T-cell (primary cell): ENCODE data around the gene NFE2. TPM values are rescaled to one million over a fixed set of nuclear protein-coding genes. Genes with fewer than 3 reads are reported as not detected.
A peak's percentile ranks its signal among the peaks of the same experiment; 100 is the strongest.

Source experiments
- ATAC-seq, 4 experiments: fragments of 200-7000 bp in 3 of 4; fragments of 150-1000 bp in 1 of 4; cut with Tn5 transposase; replicated peaks in 1 of 4; 1 replicate in 3 of 4; 2 replicates in 1 of 4; pipeline ENCODE4 v1.10.0; 2021; ENCODE audit warnings: moderate library complexity in 3 of 4, mild to moderate bottlenecking in 2 of 4, moderate number of reproducible peaks in 1 of 4
- CTCF ChIA-PET, 2 donors: fragments of 300-600 bp; sonication (Branson Sonifier 250); formaldehyde crosslinking; loops; one replicate each; lab custom pipeline; 2022; ENCODE audit warnings: antibody characterized with exemption in 2 of 2; lab: Charles Lee
- POLR2A ChIA-PET, 2 donors: fragments of 300-600 bp; sonication (Branson Sonifier 250); formaldehyde crosslinking; loops; one replicate each; lab custom pipeline; 2022; ENCODE audit warnings: antibody characterized with exemption in 2 of 2; lab: Charles Lee
- DNase-seq, 35 experiments: peaks; one replicate each; pipeline versions ENCODE4 v3.0.0 to v3.0.0-alpha.2; 2013 to 2023
- H3K27ac ChIP-seq: one replicate; pipeline ENCODE4 v1.5.1; 2013; ENCODE audit warnings: low read length
- H3K27me3 ChIP-seq, 2 experiments: replicated peaks in 1 of 2; 1 replicate in 1 of 2; 2 replicates in 1 of 2; pipeline versions ENCODE4 v1.6.1 to v1.7.0; 2013; ENCODE audit warnings: low read length in 1 of 2, mixed read lengths in 1 of 2; ENCODE audit not compliant: control insufficient read depth in 2 of 2, insufficient read depth in 2 of 2; ENCODE audit errors: extremely low read depth in 1 of 2
- H3K36me3 ChIP-seq, 2 donors: 1 replicate in 1 of 2; 2 replicates in 1 of 2; pipeline versions ENCODE4 v1.6.1 to v1.7.0; 2013; ENCODE audit warnings: low read length in 1 of 2; ENCODE audit not compliant: control insufficient read depth in 2 of 2, insufficient read depth in 1 of 2; ENCODE audit errors: extremely low read depth in 1 of 2
- H3K4me1 ChIP-seq, 2 experiments: 1 replicate in 1 of 2; 2 replicates in 1 of 2; pipeline versions ENCODE4 v1.6.1 to v1.7.0; 2013; ENCODE audit warnings: low read length in 2 of 2, mixed read lengths in 1 of 2; ENCODE audit not compliant: insufficient read depth in 2 of 2, control insufficient read depth in 1 of 2; ENCODE audit errors: extremely low read depth in 1 of 2
- H3K4me3 ChIP-seq, 2 donors: 1 replicate in 1 of 2; 2 replicates in 1 of 2; pipeline versions ENCODE4 v1.5.1 to v1.7.0; 2013; ENCODE audit warnings: mild to moderate bottlenecking in 2 of 2, low read length in 1 of 2, moderate library complexity in 1 of 2; ENCODE audit not compliant: control insufficient read depth in 1 of 2; ENCODE audit errors: extremely low read depth in 1 of 2
- H3K9me3 ChIP-seq: 2 replicates; pipeline ENCODE4 v1.7.0; 2013
- H3K27ac Mint-ChIP-seq, 2 donors: one replicate each; pipeline ENCODE4 v1.8.0; 2020 to 2021; ENCODE audit warnings: mild to moderate bottlenecking in 2 of 2, mixed read lengths in 2 of 2
- H3K27me3 Mint-ChIP-seq, 2 donors: one replicate each; pipeline ENCODE4 v1.8.0; 2021 to 2022; ENCODE audit warnings: mixed read lengths in 2 of 2
- H3K36me3 Mint-ChIP-seq: one replicate; pipeline ENCODE4 v1.8.0; 2021; ENCODE audit warnings: mixed read lengths
- H3K4me1 Mint-ChIP-seq, 3 donors: one replicate each; pipeline ENCODE4 v1.8.0; 2020 to 2022; ENCODE audit warnings: mixed read lengths in 3 of 3, mild to moderate bottlenecking in 1 of 3
- H3K4me3 Mint-ChIP-seq, 3 donors: one replicate each; pipeline ENCODE4 v1.8.0; 2020 to 2022; ENCODE audit warnings: mild to moderate bottlenecking in 3 of 3, mixed read lengths in 3 of 3, moderate library complexity in 3 of 3
- H3K9me3 Mint-ChIP-seq, 3 donors: one replicate each; pipeline ENCODE4 v1.8.0; 2020 to 2022; ENCODE audit warnings: mixed read lengths in 3 of 3
- WGBS: methylation state at CpG from one replicate; pipeline ENCODE4 v1.1.5; 2013; ENCODE audit warnings: missing lambda C conversion rate; ENCODE audit not compliant: insufficient coverage; 5-methylcytosine and 5-hydroxymethylcytosine counted together
- total RNA-seq, 35 experiments: library from RNA in 6 of 35; stranded (reverse) in 6 of 35; fragments of 120-200 nt in 1 of 35; gene quantifications; one replicate each; pipeline versions ENCODE4 v1.2.1 to v1.2.4 and lab custom pipeline; 2013 to 2026

NFE2 gene
- total RNA-seq, 5 donors from 2014 or later (not counting 1 experiment from before 2014, with no cell fraction given): 0.58 to 1.5 (median 0.95) TPM

DNA sequence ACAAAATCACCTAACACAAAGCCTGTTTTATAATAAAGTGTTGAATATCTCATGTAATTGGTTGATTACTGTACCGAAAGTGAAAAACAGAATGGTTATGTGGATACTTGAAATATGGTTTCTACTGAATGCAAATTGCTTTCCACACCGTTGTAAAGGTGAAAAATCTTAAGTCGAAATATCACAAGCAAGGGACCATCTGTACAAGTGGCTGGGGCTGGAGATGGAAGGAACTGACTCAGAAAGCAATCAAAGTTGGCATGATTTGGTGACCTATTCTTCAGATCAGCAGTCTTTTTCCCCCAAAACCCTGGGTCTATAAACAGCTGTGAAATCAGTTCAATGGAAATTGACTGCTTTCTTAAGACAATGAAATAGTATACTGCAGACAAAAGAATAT is 24.4 kb downstream of the NFE2 start:
- H3K4me1 Mint-ChIP-seq: peaks cover 36 to 42% (median 38%) of the 10 kb centered on the region in 3 donors
- H3K4me3 Mint-ChIP-seq: peak overlapping the region; percentile 15 to 45 (median 24)
- H3K36me3 Mint-ChIP-seq: peaks cover 9% of the 10 kb centered on the region
- no peak for ATAC-seq
- ChIA-PET CTCF (interaction anchor here in 1 of 2 donors (0.9 to 1.1 kb wide), 5 partner anchors 15 to 221 kb away, joined by 3 to 6 read pairs (median 3); partner anchors contain the start of gene COPZ1), POLR2A (interaction anchor here in 1 of 2 donors (0.5 kb wide), 1 partner anchor 57 kb away, joined by 4 read pairs; no protein-coding TSS in a partner anchor)
- 17% methylated on average over 2 of the region's 3 CpGs for WGBS
- Histone ChIP-seq H3K27ac (no peak overlapping the region), H3K4me3 (no peak overlapping the region), H3K4me1 (peaks cover 11 to 20% of the 10 kb centered on the region in 2 experiments), H3K9me3 (no peaks in the 10 kb centered on the region), H3K36me3 (peaks cover 0 to 18% of the 10 kb centered on the region in 2 donors), H3K27me3 (no peaks in the 10 kb centered on the region)
- H3K9me3 Mint-ChIP-seq: no peaks in the 10 kb centered on the region
- no peak for DNase-seq
- H3K27ac Mint-ChIP-seq: peak overlapping the region; percentile 64 to 80
- no peaks in the 10 kb centered on the region for H3K27me3 Mint-ChIP-seq

DNA sequence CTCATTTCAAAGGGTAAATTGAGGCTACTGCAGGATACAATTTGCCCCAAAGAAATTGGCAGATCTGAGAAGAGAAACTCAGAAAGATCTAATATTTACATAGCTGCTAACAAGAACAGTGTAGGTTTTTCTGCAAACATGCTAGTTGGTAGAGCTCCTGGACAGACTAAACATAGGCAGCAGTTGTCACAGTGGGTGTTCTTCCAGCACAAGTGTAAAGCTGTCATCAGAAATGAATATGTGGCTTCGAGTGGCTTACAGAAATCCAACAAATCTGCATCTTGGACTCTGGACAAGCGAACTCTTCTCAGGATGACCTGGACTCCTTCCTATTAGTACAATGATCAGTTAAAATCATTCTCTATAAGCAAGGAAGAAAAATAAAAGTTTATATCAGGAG is 26.8 kb downstream of the NFE2 start:
- no peak for DNase-seq
- WGBS: no CpG with 5 or more reads among the region's 2 CpGs
- CTCF ChIA-PET: interaction anchor here in 1 of 2 donors (0.5 kb wide), 1 partner anchor 11 kb away, joined by 3 read pairs; no protein-coding TSS in a partner anchor
- Mint-ChIP-seq H3K27me3 (no peaks in the 10 kb centered on the region), H3K27ac (peak overlapping the region; percentile 16 to 36), H3K36me3 (peaks cover 9% of the 10 kb centered on the region), H3K9me3 (no peaks in the 10 kb centered on the region), H3K4me3 (no peak overlapping the region), H3K4me1 (peaks cover 42 to 55% (median 47%) of the 10 kb centered on the region in 3 donors)
- Histone ChIP-seq H3K27me3 (no peaks in the 10 kb centered on the region), H3K4me1 (peaks cover 10 to 13% of the 10 kb centered on the region in 2 experiments), H3K36me3 (peaks cover 0 to 15% of the 10 kb centered on the region in 2 donors), H3K27ac (no peak overlapping the region), H3K4me3 (no peak overlapping the region), H3K9me3 (no peaks in the 10 kb centered on the region)
- ATAC-seq: no peak
- POLR2A ChIA-PET: no interaction called here

DNA sequence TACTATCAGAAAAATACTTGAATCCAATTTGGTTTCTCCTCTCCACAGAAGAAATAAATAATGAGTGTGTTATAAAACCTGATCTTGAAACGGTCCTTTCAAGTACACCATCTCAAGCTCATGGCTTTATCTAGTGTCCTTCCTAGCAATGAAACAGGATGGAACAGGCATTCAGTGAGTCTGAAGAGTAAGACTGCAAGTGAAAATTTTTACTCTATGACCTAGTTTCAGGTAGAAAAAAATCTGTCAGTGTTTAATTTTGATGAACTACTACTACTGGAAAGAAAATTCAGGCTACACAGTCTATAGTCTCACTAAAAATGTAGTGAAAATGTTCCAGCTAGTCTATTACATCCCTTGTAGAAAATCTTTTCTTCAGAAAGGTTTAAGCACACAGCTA is 28.6 kb downstream of the NFE2 start:
- Mint-ChIP-seq H3K9me3 (no peaks in the 10 kb centered on the region), H3K36me3 (peaks cover 9% of the 10 kb centered on the region), H3K27me3 (no peaks in the 10 kb centered on the region), H3K27ac (peak overlapping the region; percentile 16 to 63), H3K4me3 (no peak overlapping the region), H3K4me1 (peaks cover 44 to 55% (median 47%) of the 10 kb centered on the region in 3 donors)
- H3K9me3 ChIP-seq: no peaks in the 10 kb centered on the region
- ChIA-PET POLR2A (interaction anchor here in 1 of 2 donors (0.6 kb wide), 1 partner anchor 9 kb away, joined by 3 read pairs; no protein-coding TSS in a partner anchor), CTCF (interaction anchor here (0.9 to 1.5 kb wide), 4 partner anchors 13 to 650 kb away, joined by 3 to 7 read pairs (median 3); partner anchors contain the start of gene COPZ1 (in 1 of the 2))
- DNase-seq (no peak), ATAC-seq (no peak)
- H3K27ac ChIP-seq: no peak overlapping the region
- WGBS: no CpG with 5 or more reads among the region's 1 CpG
- H3K27me3 ChIP-seq: no peaks in the 10 kb centered on the region
- H3K4me1 ChIP-seq: peaks cover 2 to 4% of the 10 kb centered on the region in 2 experiments
- peaks cover 0 to 15% of the 10 kb centered on the region in 2 donors for H3K36me3 ChIP-seq
- no peak overlapping the region for H3K4me3 ChIP-seq

DNA sequence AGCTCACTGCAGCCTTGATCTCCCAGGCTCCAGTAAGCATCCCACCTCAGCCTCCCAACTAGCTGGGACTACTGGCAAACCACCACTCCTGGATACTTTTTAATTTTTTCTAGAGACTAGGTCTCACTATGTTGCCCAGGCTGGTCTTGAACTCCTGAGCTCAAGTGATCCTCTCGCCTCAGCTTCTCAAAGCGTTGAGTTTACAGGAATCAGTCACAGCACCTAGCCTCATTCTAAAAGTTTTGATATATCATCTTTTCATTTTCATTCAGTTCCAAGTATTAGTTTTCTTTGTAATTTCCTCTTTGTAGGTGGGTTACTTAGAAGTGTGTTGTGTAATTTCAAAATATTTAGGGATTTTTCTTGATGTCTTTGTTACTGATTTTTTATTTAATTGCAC is 30.5 kb downstream of the NFE2 start:
- Mint-ChIP-seq H3K9me3 (no peaks in the 10 kb centered on the region), H3K4me1 (peaks cover 31 to 39% (median 35%) of the 10 kb centered on the region in 3 donors), H3K4me3 (no peak overlapping the region), H3K27ac (peak overlapping the region; percentile 11 to 49), H3K36me3 (peaks cover 9% of the 10 kb centered on the region), H3K27me3 (no peaks in the 10 kb centered on the region)
- CTCF ChIA-PET: no interaction called here
- no peak overlapping the region for H3K4me3 ChIP-seq
- peaks cover 0 to 15% of the 10 kb centered on the region in 2 donors for H3K36me3 ChIP-seq
- H3K27ac ChIP-seq: no peak overlapping the region
- no peak for ATAC-seq
- no peaks in the 10 kb centered on the region for H3K27me3 ChIP-seq
- WGBS: no CpG with 5 or more reads among the region's 2 CpGs
- no peaks in the 10 kb centered on the region for H3K9me3 ChIP-seq
- no peaks in the 10 kb centered on the region for H3K4me1 ChIP-seq
- no peak for DNase-seq
- POLR2A ChIA-PET: interaction anchor here in 1 of 2 donors (0.6 kb wide), 1 partner anchor 55 kb away, joined by 10 read pairs; the partner anchor contains the start of gene COPZ1

DNA sequence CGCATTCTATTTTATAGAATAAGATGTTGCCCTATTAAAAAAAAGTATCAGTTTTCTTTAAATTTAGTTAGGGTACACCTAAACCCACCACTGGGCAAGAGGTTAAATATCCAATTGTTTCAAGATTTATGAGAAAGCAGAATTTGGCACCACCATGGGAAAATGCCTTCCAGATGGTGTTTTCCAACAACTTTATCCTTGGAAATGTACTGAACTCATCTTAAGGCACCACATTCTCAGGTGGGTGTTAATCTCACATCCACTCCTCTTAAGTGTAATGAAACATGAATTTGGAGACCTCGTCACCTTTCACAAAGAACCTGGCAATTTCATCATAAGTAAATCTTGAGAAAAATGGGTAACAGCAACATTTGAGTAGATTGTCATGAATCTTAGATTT is 34.0 kb downstream of the NFE2 start:
- Mint-ChIP-seq H3K4me1 (peaks cover 13 to 25% (median 15%) of the 10 kb centered on the region in 3 donors), H3K36me3 (no peaks in the 10 kb centered on the region), H3K9me3 (no peaks in the 10 kb centered on the region), H3K27ac (no peak overlapping the region), H3K4me3 (no peak overlapping the region), H3K27me3 (no peaks in the 10 kb centered on the region)
- H3K27ac ChIP-seq: no peak overlapping the region
- H3K36me3 ChIP-seq: no peaks in the 10 kb centered on the region
- ATAC-seq (no peak), DNase-seq (no peak)
- H3K27me3 ChIP-seq: no peaks in the 10 kb centered on the region
- no CpG with 5 or more reads among the region's 2 CpGs for WGBS
- H3K4me3 ChIP-seq: no peak overlapping the region
- CTCF ChIA-PET: interaction anchor here in 1 of 2 donors (0.5 kb wide), 1 partner anchor 133 kb away, joined by 3 read pairs; no protein-coding TSS in a partner anchor
- H3K4me1 ChIP-seq: no peaks in the 10 kb centered on the region
- H3K9me3 ChIP-seq: no peaks in the 10 kb centered on the region
- POLR2A ChIA-PET: interaction anchor here in 1 of 2 donors (0.6 kb wide), 1 partner anchor 230 kb away, joined by 8 read pairs; no protein-coding TSS in a partner anchor

DNA sequence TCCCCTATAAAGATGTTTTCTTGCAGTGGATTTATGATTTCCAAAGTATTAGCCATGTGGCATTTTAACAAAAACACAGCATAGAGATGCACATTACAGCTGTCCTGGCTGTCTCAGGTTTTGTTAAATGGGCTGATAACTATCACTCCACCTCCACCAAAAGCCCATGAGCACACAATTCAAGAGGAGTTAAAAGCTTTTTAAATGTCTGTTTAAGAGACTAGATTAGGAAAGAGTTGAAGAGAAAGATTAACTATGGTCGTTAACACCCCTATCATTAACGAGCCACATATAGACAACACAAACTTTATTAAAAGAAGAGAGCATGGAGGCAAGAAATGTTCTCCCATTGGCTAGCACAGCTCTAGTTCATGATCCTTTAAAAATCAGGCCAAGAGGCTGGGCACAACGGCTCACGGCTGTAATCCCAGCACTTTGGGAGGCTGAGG is 35.4 kb downstream of the NFE2 start:
- ChIA-PET CTCF (interaction anchor here (0.5 to 1.9 kb wide), 5 partner anchors 13 to 183 kb away, joined by 4 to 7 read pairs (median 5); no protein-coding TSS in a partner anchor), POLR2A (interaction anchor here in 1 of 2 donors (0.5 kb wide), 1 partner anchor 206 kb away, joined by 3 read pairs; no protein-coding TSS in a partner anchor)
- Histone ChIP-seq H3K4me1 (no peaks in the 10 kb centered on the region), H3K27ac (no peak overlapping the region), H3K4me3 (no peak overlapping the region), H3K27me3 (no peaks in the 10 kb centered on the region), H3K36me3 (no peaks in the 10 kb centered on the region), H3K9me3 (no peaks in the 10 kb centered on the region)
- 100% methylated on average over 3 of the region's 4 CpGs for WGBS
- ATAC-seq: no peak
- Mint-ChIP-seq H3K27me3 (no peaks in the 10 kb centered on the region), H3K36me3 (no peaks in the 10 kb centered on the region), H3K4me1 (peaks cover 14 to 20% (median 14%) of the 10 kb centered on the region in 3 donors), H3K9me3 (no peaks in the 10 kb centered on the region), H3K27ac (no peak overlapping the region), H3K4me3 (no peak overlapping the region)
- no peak for DNase-seq
